ENCODE data around the gene DENND1A.
"Not testable (repeated sequence)": the region's sequence is repeated elsewhere in the genome, so short reads cannot be mapped to it uniquely, and the experiment has no call there.

Gene DENND1A

DNA sequence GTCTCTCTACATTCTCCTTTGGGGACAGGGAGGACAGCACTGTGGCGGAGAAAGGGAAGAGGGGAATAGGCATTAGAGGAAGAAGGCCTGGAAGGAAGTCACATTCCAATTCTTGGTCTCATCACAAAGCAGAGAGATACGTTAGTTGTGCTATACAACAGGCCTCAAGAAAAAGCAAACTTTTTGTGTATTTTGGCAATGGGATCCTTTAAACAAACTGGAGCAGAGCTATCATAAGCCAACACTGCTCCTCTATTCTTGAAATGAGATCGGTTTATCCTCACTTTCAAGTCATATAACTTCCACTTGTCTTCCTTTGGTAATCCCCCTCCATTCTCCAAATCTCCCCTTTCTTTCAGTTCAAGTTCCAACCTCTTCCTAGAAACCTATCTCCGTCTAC, 6.5 kb downstream of the DENND1A start:
- no peak for DNase-seq (ENCODE audit: low read depth in 3 of 3, low spot score in 1 of 3)

DNA sequence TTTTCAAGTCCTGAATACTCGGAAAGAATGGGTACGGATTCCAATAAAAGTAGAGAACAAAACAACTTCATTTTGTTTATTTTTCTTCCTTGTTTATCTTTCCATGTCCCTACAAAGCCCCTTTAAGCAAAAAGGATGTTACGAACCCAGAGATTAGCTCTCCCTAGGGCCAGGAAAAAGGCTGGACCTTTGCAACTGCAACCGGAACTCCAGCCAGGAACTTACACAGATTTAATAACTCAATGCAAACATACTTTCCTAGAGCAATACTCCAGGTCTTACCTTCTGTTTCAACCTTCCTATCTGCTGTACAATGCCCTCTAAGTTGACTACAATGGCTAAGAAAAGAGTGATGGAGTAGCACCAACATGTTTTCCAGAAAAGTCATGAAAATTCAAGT, 7.0 kb downstream of the DENND1A start:
- DNase-seq (ENCODE audit: low read depth in 3 of 3, low spot score in 1 of 3), result no peak

DNA sequence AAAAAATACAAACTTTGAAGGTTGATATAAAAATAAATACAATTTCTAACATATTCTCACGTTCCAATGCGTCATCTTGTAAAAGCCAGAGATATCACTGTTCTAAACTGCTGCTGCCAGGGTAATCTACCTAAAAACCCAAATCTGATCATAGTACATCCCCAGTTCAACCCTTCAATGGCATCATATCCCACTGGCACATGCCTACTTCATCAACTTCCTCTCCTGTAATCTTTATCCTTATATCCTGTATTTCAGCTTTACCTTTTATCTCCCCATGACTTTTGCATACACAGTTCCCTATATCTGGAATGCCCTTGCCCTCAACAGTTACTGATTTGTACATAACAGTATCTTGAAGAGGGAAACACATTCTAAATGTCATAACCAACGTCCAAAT, 7.5 kb downstream of the DENND1A start:
- DNase-seq (ENCODE audit: low read depth in 3 of 3, low spot score in 1 of 3), result no peak

DNA sequence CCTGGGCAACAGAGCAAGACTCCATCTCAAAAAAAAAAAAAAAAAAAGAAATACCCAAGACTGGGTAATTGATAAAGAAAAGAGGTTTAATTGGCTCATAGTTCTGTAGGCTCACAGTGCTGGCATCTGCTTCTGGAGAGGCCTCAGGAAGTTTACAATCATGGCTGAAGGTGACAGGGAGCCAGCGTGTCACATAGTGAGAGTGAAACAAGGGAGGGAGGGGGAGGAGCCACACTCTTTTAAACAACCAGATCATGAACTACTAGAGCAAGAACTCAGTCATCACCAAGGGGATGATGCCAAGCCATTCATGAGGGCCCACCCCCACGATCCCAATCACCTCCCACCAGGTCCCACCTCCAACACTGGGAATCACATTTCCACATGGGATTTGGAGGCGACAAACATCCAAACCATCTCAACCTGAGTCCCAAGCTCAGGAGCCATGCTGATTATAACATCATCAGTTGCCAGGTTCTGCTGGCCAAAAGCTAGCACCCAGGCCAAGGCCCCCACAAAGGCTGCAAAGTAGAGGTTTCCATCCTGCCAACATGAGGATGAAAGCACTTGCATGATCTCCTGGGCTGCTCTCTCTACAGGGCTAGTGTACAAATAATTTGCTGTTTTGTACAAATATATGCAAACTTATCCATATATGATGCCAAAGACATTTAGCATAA, 15.3 kb downstream of the DENND1A start:
- no peak for DNase-seq (ENCODE audit: low read depth in 3 of 3, low spot score in 1 of 3)

DNA sequence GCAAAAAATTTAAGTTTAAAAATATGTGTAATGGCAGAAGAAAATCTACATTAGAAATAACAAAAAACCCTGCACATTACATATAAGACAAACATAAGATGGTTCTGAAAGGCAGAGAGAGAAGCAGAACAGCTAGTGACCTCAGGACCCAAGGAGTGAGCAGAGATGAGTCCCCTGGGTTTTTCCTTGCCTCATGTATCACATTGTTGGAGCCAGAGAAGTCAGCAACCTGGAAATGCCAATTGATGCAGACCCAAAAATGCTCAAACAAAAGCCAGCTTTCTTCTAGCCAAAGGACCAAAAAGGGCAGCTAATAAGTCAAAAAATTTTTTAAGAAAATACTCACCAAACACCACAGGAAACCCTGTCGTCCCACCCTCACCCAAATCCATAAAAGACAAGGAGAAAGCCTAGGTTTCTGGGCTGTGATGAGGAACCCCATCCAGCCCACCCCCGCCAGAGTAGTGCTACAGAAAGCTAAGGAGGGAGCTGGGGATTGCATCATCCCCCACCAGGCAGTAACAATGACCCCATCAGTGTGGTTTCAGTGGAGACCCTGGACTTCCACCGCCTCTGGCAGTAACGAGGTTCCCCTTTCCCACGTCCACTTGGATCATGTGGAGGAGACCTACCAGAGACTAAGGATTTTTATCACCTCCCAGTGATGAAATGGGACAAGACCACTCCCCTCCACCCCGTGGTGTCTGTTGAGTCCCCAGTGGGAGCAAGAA, 17.6 kb downstream of the DENND1A start:
- DNase-seq (ENCODE audit: low read depth in 3 of 3, low spot score in 1 of 3), result no peak

DNA sequence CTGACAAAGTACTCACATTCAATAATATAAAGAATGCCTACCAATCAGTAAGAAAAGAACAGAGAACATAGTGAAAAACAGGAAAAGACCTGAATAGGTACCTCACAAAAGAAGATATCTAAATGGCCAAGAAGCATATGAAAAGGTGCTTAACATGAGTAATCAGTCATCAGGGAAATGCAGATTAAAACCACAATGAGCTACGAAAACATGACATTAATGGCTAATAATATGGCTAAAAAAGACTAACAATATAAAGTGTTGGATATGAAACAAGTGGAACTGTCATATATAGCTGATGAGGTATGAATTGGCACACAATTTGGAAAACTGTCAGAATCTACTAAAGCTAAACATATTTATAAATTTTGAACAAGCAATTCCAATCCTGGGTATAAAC, 18.9 kb downstream of the DENND1A start:
- DNase-seq (ENCODE audit: low read depth in 3 of 3, low spot score in 1 of 3), result no peak

DNA sequence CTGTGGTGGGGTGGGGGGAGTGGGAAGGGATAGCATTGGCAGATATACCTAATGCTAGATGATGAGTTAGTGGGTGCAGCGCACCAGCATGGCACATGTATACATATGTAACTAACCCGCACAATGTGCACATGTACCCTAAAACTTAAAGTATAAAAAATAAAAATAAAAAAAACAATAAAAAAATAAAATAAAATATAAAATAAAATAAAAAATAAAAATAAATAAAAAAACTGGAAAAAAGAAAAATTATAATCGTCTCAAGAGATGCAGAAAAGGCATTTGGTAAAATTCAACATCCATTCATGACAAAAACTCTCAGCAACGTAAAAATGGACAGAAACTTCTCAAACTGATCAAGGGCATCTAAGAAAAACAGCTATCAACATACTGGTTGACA, 20.7 kb downstream of the DENND1A start:
- not testable (repeated sequence) for DNase-seq (ENCODE audit: low read depth in 3 of 3, low spot score in 1 of 3)

DNA sequence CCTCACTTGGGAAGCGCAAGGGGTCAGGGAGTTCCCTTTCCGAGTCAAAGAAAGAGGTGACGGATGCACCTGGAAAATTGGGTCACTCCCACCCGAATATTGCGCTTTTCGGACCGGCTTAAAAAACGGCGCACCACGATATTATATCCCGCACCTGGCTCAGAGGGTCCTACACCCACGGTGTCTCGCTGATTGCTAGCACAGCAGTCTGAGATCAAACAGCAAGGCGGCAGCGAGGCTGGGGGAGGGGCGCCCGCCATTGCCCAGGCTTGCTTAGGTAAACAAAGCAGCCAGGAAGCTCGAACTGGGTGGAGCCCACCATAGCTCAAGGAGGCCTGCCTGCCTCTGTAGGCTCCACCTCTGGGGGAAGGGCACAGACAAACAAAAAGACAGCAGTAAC, 26.4 kb downstream of the DENND1A start:
- not testable (repeated sequence) for DNase-seq (ENCODE audit: low read depth in 3 of 3, low spot score in 1 of 3)

DNA sequence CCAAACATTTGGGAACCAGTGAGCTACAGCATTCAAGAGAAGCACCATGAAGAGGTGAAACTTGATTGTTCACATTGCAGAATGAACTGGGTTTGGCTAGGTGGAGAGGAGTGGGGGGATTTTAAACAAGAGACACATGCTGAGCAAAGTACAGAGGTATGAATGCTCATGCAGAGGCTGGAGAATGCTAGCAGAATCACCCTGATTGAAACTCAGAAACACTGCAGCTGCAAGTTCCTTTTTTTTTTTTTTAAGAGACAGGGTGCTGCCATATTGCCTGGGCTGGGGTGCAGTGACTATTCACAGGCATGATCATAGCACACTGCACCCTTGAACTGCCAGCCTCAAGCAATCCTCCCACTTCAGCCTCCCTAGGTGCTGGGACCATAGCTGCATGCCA, 35.1 kb downstream of the DENND1A start:
- no peak for DNase-seq (ENCODE audit: low read depth in 3 of 3, low spot score in 1 of 3)

DNA sequence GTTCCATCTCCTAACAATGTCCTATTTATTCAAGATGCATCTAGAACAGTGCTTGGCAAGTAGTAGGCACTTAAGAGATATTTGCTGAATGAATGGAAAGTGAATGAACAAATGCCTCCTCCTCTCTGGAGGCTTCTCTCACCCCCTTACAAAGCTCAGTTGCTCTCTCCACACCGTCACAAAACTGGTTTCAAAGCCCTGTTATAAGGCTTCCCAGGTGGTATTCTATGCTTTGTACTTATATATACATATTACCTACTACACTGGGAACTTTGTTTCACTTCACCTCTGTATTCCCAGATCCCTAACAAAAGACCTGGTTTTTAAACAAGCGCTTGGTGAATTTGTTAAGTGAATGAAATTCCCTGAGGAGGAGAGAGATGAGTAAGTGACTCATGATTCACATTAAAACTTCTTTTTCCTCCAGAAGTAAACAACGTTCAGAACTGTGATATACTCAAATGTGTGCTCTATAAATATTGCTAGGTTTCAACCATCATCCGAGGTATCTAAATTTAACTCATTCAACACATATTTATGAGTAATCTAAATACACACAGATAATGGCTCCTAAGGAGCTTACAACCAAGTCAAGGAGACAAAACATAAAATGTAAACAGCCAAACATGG, 36.0 kb downstream of the DENND1A start:
- DNase-seq (ENCODE audit: low read depth in 3 of 3, low spot score in 1 of 3), result no peak

DNA sequence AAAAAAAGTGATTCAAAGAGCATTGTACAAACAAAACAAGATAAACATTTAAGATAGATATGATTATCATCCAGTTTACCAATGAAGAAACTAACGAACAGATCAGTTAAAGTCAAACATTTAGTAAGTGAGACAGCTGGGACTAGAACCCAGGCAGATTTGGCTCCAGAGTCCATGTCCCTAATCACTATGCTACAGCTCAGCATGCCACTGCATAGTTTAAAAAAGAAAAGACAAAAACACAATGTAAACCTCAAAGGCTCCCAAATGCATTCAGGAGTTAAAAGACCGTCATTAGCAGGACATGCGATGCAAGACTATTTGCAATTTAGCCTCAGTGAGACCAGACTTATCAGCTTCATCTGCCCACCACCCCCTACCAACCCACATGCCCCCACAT, 36.8 kb downstream of the DENND1A start:
- DNase-seq (ENCODE audit: low read depth in 3 of 3, low spot score in 1 of 3), result no peak

DNA sequence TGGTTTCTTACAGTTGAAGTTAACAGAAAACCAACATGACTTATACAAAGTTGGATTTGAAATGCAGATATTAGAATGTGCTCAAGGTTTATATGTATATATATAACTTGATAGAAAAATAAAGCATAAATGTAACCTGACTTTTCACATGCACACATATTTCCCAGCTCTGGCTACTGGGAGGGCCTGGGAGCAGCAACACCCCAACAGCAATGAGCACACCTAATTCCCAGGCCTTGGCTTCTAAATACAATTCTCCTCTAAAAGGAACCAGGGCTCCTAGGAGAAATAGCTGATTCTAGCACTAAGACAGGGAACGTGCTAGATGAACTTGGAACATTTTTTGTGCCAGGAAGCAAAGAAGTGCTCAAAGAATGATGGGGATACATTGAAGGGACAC, 42.1 kb downstream of the DENND1A start:
- DNase-seq (ENCODE audit: low read depth in 3 of 3, low spot score in 1 of 3), result no peak

DNA sequence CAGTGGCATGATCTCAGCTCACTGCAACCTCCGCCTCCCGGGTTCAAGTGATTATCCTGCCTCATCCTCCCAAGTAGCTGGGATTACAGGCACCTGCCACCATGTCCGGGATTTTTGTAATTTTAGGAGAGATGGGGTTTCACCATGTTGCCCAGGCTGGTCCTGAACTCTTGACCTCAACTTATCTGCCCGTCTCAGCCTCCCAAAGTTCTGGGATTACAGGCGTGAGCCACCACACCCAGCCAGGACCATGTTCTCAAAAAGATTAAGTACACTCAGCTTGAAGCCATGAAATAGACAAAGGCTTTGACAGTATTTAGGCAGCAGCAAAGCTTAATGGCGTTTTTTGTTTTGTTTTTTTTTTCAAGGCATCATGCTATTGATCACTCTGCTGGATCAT, 44.1 kb downstream of the DENND1A start:
- not testable (repeated sequence) for DNase-seq (ENCODE audit: low read depth in 3 of 3, low spot score in 1 of 3)

DNA sequence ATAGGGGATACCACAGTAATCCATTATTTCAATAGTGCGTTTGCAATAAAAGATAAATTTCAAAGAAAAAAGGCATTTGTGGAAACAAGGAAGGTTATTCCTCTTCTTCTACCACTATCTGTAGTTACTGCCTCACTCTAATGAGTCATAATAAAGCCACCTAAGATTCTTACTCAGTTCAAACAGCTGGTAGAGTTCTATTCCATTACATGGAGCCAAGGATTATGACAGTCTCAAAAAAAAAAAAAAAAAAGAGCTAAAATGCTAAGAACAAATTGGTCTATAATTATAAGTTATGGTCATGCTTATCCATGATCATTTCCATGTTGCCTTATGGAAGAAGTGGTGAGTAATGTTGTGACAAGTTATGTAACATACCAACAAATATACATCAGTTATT, 46.3 kb downstream of the DENND1A start:
- DNase-seq (ENCODE audit: low read depth in 3 of 3, low spot score in 1 of 3), result no peak

DNA sequence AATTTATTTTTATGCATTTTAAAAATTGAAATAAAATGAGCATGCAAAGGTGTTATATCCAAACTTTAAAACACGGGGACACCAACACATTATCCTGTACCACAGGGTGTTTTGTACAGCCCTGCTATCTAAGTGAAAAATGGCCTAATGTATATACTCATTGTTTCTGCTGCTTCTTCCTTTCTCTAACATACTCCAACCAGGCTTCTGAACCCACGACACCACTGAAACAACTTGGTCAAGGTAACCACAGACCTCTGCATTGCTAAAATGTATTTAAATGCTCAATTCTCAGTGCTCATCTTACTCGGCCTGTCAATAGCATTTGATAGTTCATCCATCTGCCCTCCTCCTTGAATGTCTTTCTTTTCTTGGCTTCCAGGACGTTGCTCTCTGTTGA, 48.3 kb downstream of the DENND1A start:
- DNase-seq (ENCODE audit: low read depth in 3 of 3, low spot score in 1 of 3), result no peak

DNA sequence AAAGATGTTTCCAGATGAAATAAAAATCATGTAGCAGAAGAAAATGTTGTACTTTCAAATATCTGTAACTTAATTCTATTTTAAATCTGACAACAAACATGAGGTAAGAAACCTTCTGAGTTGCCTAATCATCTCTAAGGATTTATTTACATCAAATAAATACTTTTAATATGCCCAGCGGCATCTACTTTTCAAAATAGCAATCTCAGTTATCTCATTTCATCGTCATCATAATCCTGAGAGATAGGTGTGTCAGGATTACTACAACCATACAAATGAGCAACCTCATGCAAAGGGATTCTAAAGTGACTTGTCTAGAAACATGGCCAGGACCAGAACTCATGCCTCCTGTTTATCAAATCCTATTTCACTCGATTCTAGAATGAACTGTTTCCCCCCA, 49.5 kb downstream of the DENND1A start:
- DNase-seq (ENCODE audit: low read depth in 3 of 3, low spot score in 1 of 3), result no peak

DNA sequence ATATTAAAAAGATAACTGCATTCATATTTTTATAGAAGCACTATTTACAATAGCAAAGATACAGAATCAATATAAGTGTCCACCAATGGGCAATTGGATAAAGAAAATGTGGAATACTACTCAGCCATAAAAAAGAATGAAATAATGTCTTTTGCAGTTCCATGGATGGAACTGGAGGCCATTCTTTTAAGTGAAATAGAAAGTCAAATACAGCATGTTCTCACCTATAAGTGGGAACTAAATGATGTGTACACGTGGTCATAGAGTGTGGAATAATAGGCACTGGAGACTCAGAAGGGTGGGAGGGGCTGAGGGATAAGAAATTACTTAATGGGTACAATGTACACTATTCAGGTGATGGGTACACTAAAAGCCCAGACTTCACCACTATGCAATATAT, 53.2 kb downstream of the DENND1A start:
- no peak for DNase-seq (ENCODE audit: low read depth in 3 of 3, low spot score in 1 of 3)

DNA sequence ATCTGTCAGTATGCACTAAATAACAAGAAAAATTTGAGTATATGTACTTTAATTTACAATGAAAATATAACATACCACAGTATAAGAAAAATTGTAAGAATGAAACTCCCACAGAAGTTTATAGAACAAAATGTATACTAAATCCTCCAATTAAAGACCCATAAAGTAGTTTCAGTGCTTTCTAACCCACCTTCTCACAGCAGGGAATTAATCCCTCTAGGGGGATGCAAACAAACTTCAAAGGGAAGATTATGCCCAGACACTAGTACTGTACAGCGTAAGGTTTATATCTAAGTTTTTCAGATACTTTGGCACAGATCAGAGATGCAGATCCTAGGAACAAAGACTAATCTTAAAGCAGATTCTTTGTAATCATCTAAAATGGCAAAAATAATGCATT, 57.2 kb downstream of the DENND1A start:
- DNase-seq (ENCODE audit: low read depth in 3 of 3, low spot score in 1 of 3), result no peak

DNA sequence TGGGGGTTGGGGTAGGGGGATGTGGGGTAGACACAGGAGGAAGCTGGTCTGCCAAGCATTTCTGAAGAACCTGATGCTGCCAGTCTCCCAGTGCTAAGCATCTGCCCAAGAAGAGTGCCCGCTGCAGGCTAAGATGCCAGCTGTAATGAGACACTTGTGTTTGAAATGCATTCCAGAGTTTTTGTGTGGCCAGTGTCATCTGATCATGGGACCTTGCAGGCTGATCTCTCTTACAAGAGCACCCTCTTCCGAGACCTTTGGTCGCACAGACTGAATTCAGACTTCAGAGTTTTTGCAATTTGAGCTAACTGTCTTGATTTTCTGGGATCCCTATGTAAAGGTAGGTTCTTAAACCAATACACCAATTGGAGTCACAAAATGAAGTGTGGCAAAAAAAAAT, 58.1 kb downstream of the DENND1A start:
- DNase-seq (ENCODE audit: low read depth in 3 of 3, low spot score in 1 of 3), result no peak

DNA sequence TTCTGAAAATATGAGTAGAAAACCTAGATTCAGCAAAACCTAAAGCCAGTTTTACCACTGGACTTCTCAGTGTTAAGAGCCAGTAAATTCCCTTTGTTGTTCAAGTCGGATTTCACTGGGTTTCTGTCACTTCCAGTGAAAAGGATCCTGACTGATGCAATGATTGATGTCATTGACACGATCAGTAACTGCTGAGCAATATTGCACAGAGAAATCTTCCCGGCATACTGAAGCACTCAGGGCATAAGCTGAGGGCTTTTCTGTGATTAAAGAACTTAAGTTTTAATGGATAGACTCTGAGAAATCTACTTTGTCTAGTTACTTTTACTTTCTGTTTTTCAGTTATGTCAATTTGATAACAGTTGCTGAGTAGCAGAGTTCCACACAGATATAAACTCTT, 61.9 kb downstream of the DENND1A start:
- DNase-seq (ENCODE audit: low read depth in 3 of 3, low spot score in 1 of 3), result no peak

DNA sequence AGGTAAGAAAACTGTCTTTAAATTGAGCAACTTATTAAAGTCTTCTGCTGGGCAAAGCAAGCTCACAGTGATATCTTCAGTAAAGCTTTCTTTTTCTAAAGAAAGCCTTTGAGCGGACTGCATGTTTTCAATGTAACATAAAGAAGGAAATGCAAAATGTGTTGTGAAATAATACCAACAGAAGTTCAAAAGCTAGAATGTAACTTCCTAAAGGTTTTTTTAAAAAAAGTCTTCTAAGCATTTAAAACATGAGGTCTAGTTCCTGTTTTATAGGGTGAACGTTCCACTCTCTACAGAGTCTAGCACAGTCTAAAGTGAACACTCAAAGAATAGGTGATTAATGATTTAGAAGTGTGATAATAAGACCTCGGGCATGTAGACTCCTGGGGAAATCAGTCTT, 62.9 kb downstream of the DENND1A start:
- no peak for DNase-seq (ENCODE audit: low read depth in 3 of 3, low spot score in 1 of 3)

DNA sequence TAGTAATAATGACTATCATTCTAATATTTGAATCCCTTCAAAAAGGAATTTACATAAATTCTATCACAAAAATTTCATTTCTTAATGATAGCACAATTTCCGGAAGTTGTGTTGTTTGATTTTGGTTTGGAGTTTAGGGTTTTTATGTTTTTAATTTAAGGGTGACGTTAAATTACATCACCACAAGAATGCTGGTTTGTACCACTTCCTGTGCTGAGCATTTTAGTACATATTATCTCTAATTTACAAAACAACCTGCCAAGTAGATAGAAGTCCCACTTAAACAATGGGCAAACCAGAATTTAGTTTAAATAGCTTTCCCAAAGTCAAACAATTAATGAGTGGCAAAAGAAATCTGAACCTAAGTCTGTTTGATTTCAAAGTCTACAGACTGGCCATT, 63.4 kb downstream of the DENND1A start:
- DNase-seq (ENCODE audit: low read depth in 3 of 3, low spot score in 1 of 3), result no peak
